Psoas muscle (tissue), 8 donors: ENCODE measurements around the gene PAPPA. TPM values are rescaled to one million over a fixed set of nuclear protein-coding genes. Genes with fewer than 3 reads are reported as not detected.

Source experiments
- ATAC-seq, 4 donors: fragments of 200-7000 bp; cut with Tn5 transposase; one replicate each; pipeline ENCODE4 v1.9.1; 2020; ENCODE audit warnings: moderate library complexity in 3 of 4, mild to moderate bottlenecking in 2 of 4
- DNase-seq, 2 donors: peaks; one replicate each; pipeline ENCODE4 v3.0.0-alpha.2; 2020
- H3K27ac ChIP-seq: fragments of 200-600 bp; one replicate; pipeline ENCODE4 v1.8.0; 2022
- H3K27me3 ChIP-seq, 3 donors: fragments of 200-600 bp in 1 of 3; one replicate each; pipeline versions ENCODE4 v1.6.1 to v1.8.0; 2013 to 2022; ENCODE audit warnings: low read length in 2 of 3, mild to moderate bottlenecking in 2 of 3, moderate library complexity in 1 of 3; ENCODE audit not compliant: insufficient read depth in 3 of 3
- H3K36me3 ChIP-seq, 2 donors: fragments of 200-600 bp in 1 of 2; one replicate each; pipeline versions ENCODE4 v1.6.1 to v1.8.0; 2013 to 2022; ENCODE audit warnings: low read depth in 1 of 2, mild to moderate bottlenecking in 1 of 2, moderate library complexity in 1 of 2; ENCODE audit not compliant: insufficient read depth in 1 of 2
- H3K4me1 ChIP-seq: fragments of 200-600 bp; one replicate; pipeline ENCODE4 v1.8.0; 2022
- H3K4me3 ChIP-seq: fragments of 200-600 bp; one replicate; pipeline ENCODE4 v1.8.0; 2022; ENCODE audit warnings: mild to moderate bottlenecking
- H3K9me3 ChIP-seq: fragments of 200-600 bp; one replicate; pipeline ENCODE4 v1.8.0; 2022
- CTCF ChIP-seq: fragments of 200-600 bp; IDR thresholded peaks from one replicate; pipeline ENCODE4 v1.8.0; 2022; ENCODE audit warnings: antibody characterized with exemption
- WGBS, 3 donors: extraction: QIAGEN DNeasy Blood & Tissue Kit; methylation state at CpG; one replicate each; pipeline versions ENCODE4 v1.1.6 to v1.1.7; 2013; 5-methylcytosine and 5-hydroxymethylcytosine counted together
- intact Hi-C, 2 donors: fragments of 100-400 bp; cut with DNase I; formaldehyde crosslinking; loops; one replicate each; pipeline versions ENCODE4 v1.11.0 to v1.14.2; 2022
- polyA plus RNA-seq, 3 donors: library from polyadenylated mRNA; stranded (reverse); fragments of 200-250 nt; gene quantifications; one replicate each; pipeline ENCODE4 v1.2.3, GENCODE V29; 2013
- total RNA-seq, 4 donors: library from RNA; stranded (reverse); fragmentation: NEBNext Ultra II Directional in 2 of 4; extraction: Animal tissue kit (Norgen Biotek cat#: 25700) in 2 of 4; gene quantifications; one replicate each; pipeline versions ENCODE4 v1.2.1 to v1.2.4, GENCODE V29; 2021 to 2023
- donor health status: healthy with polysubstance abuse.
- donor health status: DM: no; HTN: no; CAD: no; lungs with moderate emphysema.
- donor health status: Bipolar disorder and iron deficiency.
- donor health status: healthy.
- donor health status: DM: yes; HTN: yes; CAD: no.
- donor health status: DM: no; HTN: no; CAD: no.
- donor health status: DM: no; HTN: no; CAD: no.
- donor health status: DM: yes; HTN: yes; CAD: no.

Gene PAPPA
- total and polyA plus RNA-seq, 7 donors: 0.07 to 0.88 (median 0.61) TPM

- Histone ChIP-seq H3K4me3 (peak overlapping the region; percentile 43), H3K27me3 (no peaks in the 10 kb centered on the region), H3K27ac (peak overlapping the region; percentile 58), H3K36me3 (no peaks in the 10 kb centered on the region), H3K4me1 (peaks cover 30% of the 10 kb centered on the region), H3K9me3 (no peaks in the 10 kb centered on the region)
- TF ChIP-seq CTCF: no peak
- intact Hi-C loops: loop anchor here in 1 of 2 donors (5.0 to 10.0 kb wide), 2 partner anchors 51 to 206 kb away; no protein-coding TSS in a partner anchor
- DNase-seq (peak; percentile 33 to 77), ATAC-seq (peak; percentile 85 to 95 (median 90))
- WGBS, 3 donors: 24 to 55% (median 36%) methylated on average over 9 of the region's 9 CpGs
These were observed 215.1 kb downstream of the PAPPA start for GRCh38 chr9:116368680-116369079.

GRCh38 chr9:116369706-116370105, 216.1 kb downstream of the PAPPA start:
- intact Hi-C loops: loop anchor here in 1 of 2 donors (5.0 to 10.0 kb wide), 2 partner anchors 52 to 205 kb away; no protein-coding TSS in a partner anchor
- Histone ChIP-seq H3K27me3 (no peaks in the 10 kb centered on the region), H3K27ac (no peak overlapping the region), H3K4me3 (no peak overlapping the region), H3K4me1 (peaks cover 27% of the 10 kb centered on the region), H3K9me3 (no peaks in the 10 kb centered on the region), H3K36me3 (no peaks in the 10 kb centered on the region)
- no peak for TF ChIP-seq CTCF
- WGBS, 3 donors: 70 to 83% (median 76%) methylated on average over 5 of the region's 5 CpGs
- DNase-seq: no peak
- no peak for ATAC-seq

GRCh38 chr9:116370556-116370955, 217.0 kb downstream of the PAPPA start:
- Histone ChIP-seq H3K27me3 (no peaks in the 10 kb centered on the region), H3K4me3 (no peak overlapping the region), H3K9me3 (no peaks in the 10 kb centered on the region), H3K36me3 (no peaks in the 10 kb centered on the region), H3K4me1 (peaks cover 20% of the 10 kb centered on the region), H3K27ac (no peak overlapping the region)
- peak in 2 of 4 donors; percentile 20 to 57 for ATAC-seq
- 47 to 57% (median 54%) methylated on average over 4 of the region's 4 CpGs for WGBS, 3 donors
- TF ChIP-seq CTCF: no peak
- intact Hi-C loops: no loop called here
- DNase-seq: no peak

- no peaks in the 10 kb centered on the region for H3K9me3 ChIP-seq
- no peak for TF ChIP-seq CTCF
- no peak for ATAC-seq
These were observed 218.6 kb downstream of the PAPPA start for GRCh38 chr9:116372081-116372673.

GRCh38 chr9:116372786-116373185, 219.2 kb downstream of the PAPPA start:
- 69 to 87% (median 72%) methylated on average over 4 of the region's 4 CpGs for WGBS, 3 donors
- ATAC-seq (no peak), DNase-seq (no peak)
- no peaks in the 10 kb centered on the region for H3K27me3 ChIP-seq
- H3K27ac ChIP-seq: no peak overlapping the region
- TF ChIP-seq CTCF: no peak
- no peak overlapping the region for H3K4me3 ChIP-seq
- H3K36me3 ChIP-seq: no peaks in the 10 kb centered on the region
- H3K9me3 ChIP-seq: no peaks in the 10 kb centered on the region
- H3K4me1 ChIP-seq: peaks cover 18% of the 10 kb centered on the region
- intact Hi-C loops: no loop called here

More at GRCh38 chr9:116372081-116372673, 218.6 kb downstream of the PAPPA start:
- Histone ChIP-seq H3K4me3 (no peak overlapping the region), H3K4me1 (peaks cover 19% of the 10 kb centered on the region), H3K27me3 (no peaks in the 10 kb centered on the region), H3K36me3 (no peaks in the 10 kb centered on the region), H3K27ac (no peak overlapping the region)
- intact Hi-C loops: no loop called here
- DNase-seq: no peak
